K562 (cell line): ENCODE results near the gene MOB3C. TPM values are rescaled to one million over a fixed set of nuclear protein-coding genes. Genes with fewer than 3 reads are reported as not detected.
A peak's percentile ranks its signal among the peaks of the same experiment; 100 is the strongest.

Source experiments
- ATAC-seq: fragments of 200-7000 bp; cut with Tn5 transposase; 3 replicates; pipeline ENCODE4 v1.9.1; 2020; ENCODE audit warnings: moderate library complexity
- BruUV-seq: library from RNA; stranded (reverse); fragments of 400-500 nt; replicated peaks from 2 replicates; lab custom pipeline; 2021; lab: Mats Ljungman, UMichigan
- CTCF ChIA-PET: fragments of 300-600 bp; formaldehyde crosslinking; extraction: SDS; loops from one replicate; lab custom pipeline; 2021; ENCODE audit warnings: low intra/inter-chr PET ratio; lab: Yijun Ruan, JAX
- POLR2A ChIA-PET: fragments of 300-600, 350-650 bp; sonication (Branson Sonifier 250); formaldehyde crosslinking; extraction: SDS; loops from one replicate; lab custom pipeline; 2021; ENCODE audit warnings: antibody characterized with exemption, inconsistent platforms; lab: Yijun Ruan, JAX
- DNase-seq, 4 experiments: peaks; one replicate each; pipeline versions ENCODE4 v3.0.0 to v3.0.0-alpha.2; 2011 to 2018; ENCODE audit warnings: low spot score in 3 of 4, mixed read lengths in 3 of 4; ENCODE audit errors: extremely low read depth in 1 of 4
- FAIRE-seq: peaks from 2 replicates; lab custom pipeline; 2011; peaks lifted over from hg19 to GRCh38; lab: Jason Lieb, UNC
- H2AFZ ChIP-seq: 2 replicates; pipeline ENCODE4 v1.6.0; 2011; ENCODE audit warnings: low read depth, low read length, control low read depth, inconsistent platforms
- H3K27ac ChIP-seq: fragments of 200-600 bp; 3 replicates; pipeline ENCODE4 v1.8.0; 2011; ENCODE audit warnings: low read depth, mild to moderate bottlenecking, control low read depth, inconsistent platforms, low read length, moderate library complexity, mixed read lengths; ENCODE audit errors: extremely low read depth
- H3K27me3 ChIP-seq, 2 experiments: fragments of 300-600 bp in 1 of 2; 2 replicates in 1 of 2; 3 replicates in 1 of 2; pipeline versions ENCODE4 v1.6.0 to v1.8.0; 2011; ENCODE audit warnings: inconsistent platforms in 2 of 2, low read length in 2 of 2, mild to moderate bottlenecking in 1 of 2, mixed read lengths in 1 of 2, moderate library complexity in 1 of 2; ENCODE audit not compliant: control insufficient read depth in 2 of 2, insufficient read depth in 2 of 2
- H3K36me3 ChIP-seq: fragments of 300-600 bp; 3 replicates; pipeline ENCODE4 v1.8.0; 2011; ENCODE audit warnings: mild to moderate bottlenecking, low read length, inconsistent platforms; ENCODE audit not compliant: control insufficient read depth, insufficient read depth
- H3K4me1 ChIP-seq, 2 experiments: fragments of 200-600 bp in 1 of 2; replicated peaks in 1 of 2; 2 replicates in 1 of 2; 3 replicates in 1 of 2; pipeline versions ENCODE4 v1.5.1 to v1.8.0; 2011; ENCODE audit warnings: inconsistent platforms in 2 of 2, low read length in 2 of 2, mild to moderate bottlenecking in 1 of 2, mixed read lengths in 1 of 2, moderate library complexity in 1 of 2; ENCODE audit not compliant: control insufficient read depth in 2 of 2, insufficient read depth in 2 of 2
- H3K4me2 ChIP-seq: 2 replicates; pipeline ENCODE4 v1.6.1; 2011; ENCODE audit warnings: low read length, control low read depth, inconsistent platforms, mixed read lengths; ENCODE audit not compliant: insufficient read depth
- H3K4me3 ChIP-seq: fragments of 200-600 bp; sonication (generic), shearing (Covaris generic); 2 replicates; pipeline ENCODE4 v1.5.1; 2016; ENCODE audit warnings: control low read depth, inconsistent platforms
- H3K79me2 ChIP-seq: fragments of 200-600 bp; 3 replicates; pipeline ENCODE4 v1.8.0; 2011; ENCODE audit warnings: low read length, inconsistent platforms; ENCODE audit not compliant: control insufficient read depth, insufficient read depth
- H3K9ac ChIP-seq, 2 experiments: 2 replicates each; pipeline versions ENCODE4 v1.6.0 to v1.6.1; 2011; ENCODE audit warnings: low read depth in 2 of 2, low read length in 2 of 2, control low read depth in 1 of 2, inconsistent platforms in 1 of 2, mild to moderate bottlenecking in 1 of 2, mixed read lengths in 1 of 2; ENCODE audit not compliant: insufficient read depth in 1 of 2
- H3K9me1 ChIP-seq: one replicate; pipeline ENCODE4 v1.6.0; 2011; ENCODE audit warnings: inconsistent platforms, mild to moderate bottlenecking, low read length, moderate library complexity; ENCODE audit not compliant: control insufficient read depth, insufficient read depth
- H3K9me3 ChIP-seq: replicated peaks from 2 replicates; pipeline ENCODE4 v1.5.1; 2011; ENCODE audit warnings: low read depth, low read length, inconsistent platforms; ENCODE audit not compliant: control insufficient read depth, insufficient read depth
- H4K20me1 ChIP-seq: replicated peaks from 2 replicates; pipeline ENCODE4 v1.6.1; 2011; ENCODE audit warnings: low read length, inconsistent platforms, mixed read lengths; ENCODE audit not compliant: control insufficient read depth, insufficient read depth
- CEBPB ChIP-seq: fragments of 450-650 bp; IDR thresholded peaks from 2 replicates; pipeline ENCODE4 v1.6.1; 2016; ENCODE audit warnings: missing genetic modification characterization, missing compliant biosample characterization
- ETS2 ChIP-seq: IDR thresholded peaks from 2 replicates; pipeline ENCODE4 v1.6.1; 2016; ENCODE audit warnings: borderline replicate concordance, missing genetic modification characterization, mild to moderate bottlenecking, moderate library complexity, missing compliant biosample characterization; ENCODE audit not compliant: poor library complexity, severe bottlenecking
- FOXA3 ChIP-seq, 2 experiments: fragments of 450-650 bp in 1 of 2; sonication (generic) in 1 of 2; formaldehyde crosslinking; IDR thresholded peaks in 1 of 2; conservative IDR thresholded peaks in 1 of 2; 2 replicates each; pipeline versions ENCODE4 v1.4.0 to v1.8.0; 2020 to 2022; ENCODE audit warnings: mild to moderate bottlenecking in 2 of 2, missing genetic modification reagents in 1 of 2
- GTF2A2 ChIP-seq: IDR thresholded peaks from 2 replicates; pipeline ENCODE4 v1.6.1; 2016; ENCODE audit warnings: mild to moderate bottlenecking, missing genetic modification characterization, missing compliant biosample characterization
- KLF1 ChIP-seq: fragments of 450-650 bp; IDR thresholded peaks from 2 replicates; pipeline ENCODE4 v1.6.1; 2016; ENCODE audit warnings: missing genetic modification characterization, missing compliant biosample characterization
- MTA3 ChIP-seq: fragments of 450-650 bp; formaldehyde crosslinking; IDR thresholded peaks from 2 replicates; pipeline ENCODE4 v1.6.1; 2017; ENCODE audit warnings: mild to moderate bottlenecking, borderline replicate concordance
- PML ChIP-seq: IDR thresholded peaks from 2 replicates; pipeline ENCODE4 v1.6.1; 2012; ENCODE audit warnings: low read length, inconsistent platforms
- RB1 ChIP-seq: fragments of 450-650 bp; IDR thresholded peaks from 2 replicates; pipeline ENCODE4 v1.6.1; 2017; ENCODE audit warnings: low read depth, mild to moderate bottlenecking
- WGBS: fragments of 100-300 bp; shearing (Covaris generic); methylation state at CpG from one replicate; pipeline ENCODE4 v1.1.6; 2016; ENCODE audit warnings: low coverage, mixed read lengths; ENCODE audit not compliant: insufficient coverage; ENCODE audit errors: missing lambda C conversion rate; 5-methylcytosine and 5-hydroxymethylcytosine counted together
- in situ Hi-C: fragments of 300-500 bp; cut with MboI; formaldehyde crosslinking; loops from 4 replicates; pipeline ENCODE4 v1.15.0; 2018; ENCODE audit warnings: inconsistent platforms, mixed read lengths
- intact Hi-C: fragments of 100-400 bp; cut with micrococcal nuclease; formaldehyde crosslinking; loops from 2 replicates; pipeline ENCODE4 v1.14.2; 2022
- polyA plus RNA-seq, 8 experiments: library from polyadenylated mRNA; depleted of rRNA in 4 of 8; stranded (reverse) in 5 of 8; unstranded in 3 of 8; fragments of >200 nt; fragmentation: Nextera tagmentation in 2 of 8; fragmentation: Illumina TruSeq in 1 of 8; extraction: Ambion mirVana in 2 of 8; extraction: Trizol in 1 of 8; gene quantifications; 2 replicates each; pipeline versions ENCODE4 v1.2.1 to v1.2.3, GENCODE V29; 2011 to 2014; ENCODE audit warnings: inconsistent platforms in 1 of 8, missing spikeins in 1 of 8
- total RNA-seq, 7 experiments: library from RNA; depleted of rRNA in 6 of 7; stranded (reverse); fragments of >200 nt in 6 of 7; fragmentation: Illumina TruSeq in 2 of 7; extraction: Trizol in 2 of 7; gene quantifications; 2 replicates each; pipeline versions ENCODE4 v1.2.1 to v1.2.3, GENCODE V29; 2011 to 2021; ENCODE audit warnings: low replicate concordance in 1 of 7
- TF ChIP-seq, protein P1 (sequence below): sonication (generic); formaldehyde crosslinking; IDR thresholded peaks from 2 replicates; pipeline ENCODE4 v1.8.1; 2023; ENCODE audit warnings: mild to moderate bottlenecking, missing genetic modification reagents
- TF ChIP-seq, protein P2 (sequence below), 3 experiments: IDR thresholded peaks in 2 of 3; conservative IDR thresholded peaks in 1 of 3; 2 replicates each; pipeline ENCODE4 v1.5.1; 2011 to 2012; ENCODE audit warnings: low read length in 3 of 3, mild to moderate bottlenecking in 3 of 3, control low read depth in 2 of 3, improper control_type of control experiment in 1 of 3, inconsistent platforms in 1 of 3, low read depth in 1 of 3, mixed read lengths in 1 of 3, moderate library complexity in 1 of 3; ENCODE audit not compliant: insufficient read depth in 2 of 3
- TF ChIP-seq, protein P3 (sequence below): sonication (generic); formaldehyde crosslinking; IDR thresholded peaks from 2 replicates; pipeline ENCODE4 v1.8.0; 2023; ENCODE audit warnings: mild to moderate bottlenecking, missing genetic modification reagents

Gene MOB3C
- total and polyA plus RNA-seq, 9 of the 15 experiments (the other 6 are each of a cell fraction or from before 2014, with no cell fraction given): 1.0 to 7.5 (median 3.7) TPM

DNA sequence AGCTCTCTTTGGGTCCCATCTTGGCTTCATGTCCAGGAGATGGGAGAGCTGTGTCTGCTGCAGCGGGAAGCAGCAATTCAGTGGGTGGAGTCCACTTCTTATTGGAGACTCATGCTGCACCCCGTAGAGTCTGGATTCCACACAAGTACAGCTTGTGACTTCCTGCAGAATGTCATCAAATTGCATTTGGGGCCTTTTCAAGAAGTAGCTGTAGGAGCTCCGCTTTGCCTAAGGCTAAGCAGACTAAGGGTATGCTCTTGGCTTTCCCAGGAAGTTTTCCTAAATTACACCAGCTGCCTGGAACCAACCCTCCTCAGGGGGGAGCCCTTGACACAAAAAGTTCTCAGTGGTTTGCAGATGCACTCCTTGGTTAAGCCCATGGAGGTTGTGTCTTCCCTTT, 5.7 kb upstream of the MOB3C start:
- DNase-seq (peak; percentile 69 to 76 (median 71)), ATAC-seq (peak; percentile 83), FAIRE-seq (peak; percentile 87)
- Histone ChIP-seq H3K27me3 (no peaks in the 10 kb centered on the region), H4K20me1 (no peaks in the 10 kb centered on the region), H3K27ac (no peak overlapping the region), H3K79me2 (no peaks in the 10 kb centered on the region), H3K9ac (no peak overlapping the region), H3K9me1 (no peaks in the 10 kb centered on the region), H3K4me3 (no peak overlapping the region), H3K4me2 (no peak overlapping the region; the same call in 1 of the 2 replicates), H3K36me3 (no peaks in the 10 kb centered on the region), H3K4me1 (peaks cover 9 to 15% of the 10 kb centered on the region in 2 experiments), H2AFZ (peak overlapping the region; percentile 11; the same call in 1 of the 2 replicates), H3K9me3 (no peaks in the 10 kb centered on the region)
- 17% methylated on average over 3 of the region's 3 CpGs for WGBS
- BruUV-seq: no TSS peak
- POLR2A ChIA-PET: interaction anchor here (0.6 to 2.7 kb wide), 10 partner anchors 12 to 97 kb away, joined by 3 to 12 read pairs (median 4); partner anchors contain the start of gene EFCAB14
- intact Hi-C loops (loop anchor here (1.0 to 5.0 kb wide), 2 partner anchors 65 to 103 kb away; no protein-coding TSS in a partner anchor), in situ Hi-C loops (no loop called here)
- CTCF ChIA-PET: interaction anchor here (0.6 to 4.8 kb wide), 4 partner anchors 37 to 103 kb away, joined by 3 to 46 read pairs (median 4); no protein-coding TSS in a partner anchor
- TF ChIP-seq FOXA3 (CRISPR knock-in tag; conservative IDR thresholded peaks at IDR 0.05 in 1 of 2, IDR thresholded peaks at IDR 0.05 in 1 of 2) (no peak), KLF1 (tag) (no peak), MTA3 (0 out of 2 replicates have a peak, but pooled peaks have one; percentile 23), PML (no peak), GTF2A2 (no peak), CEBPB (tag) (no peak), ETS2 (tag) (no peak), RB1 (0 out of 2 replicates have a peak, but pooled peaks have one; percentile 5)
- TF ChIP-seq, protein P1, sequence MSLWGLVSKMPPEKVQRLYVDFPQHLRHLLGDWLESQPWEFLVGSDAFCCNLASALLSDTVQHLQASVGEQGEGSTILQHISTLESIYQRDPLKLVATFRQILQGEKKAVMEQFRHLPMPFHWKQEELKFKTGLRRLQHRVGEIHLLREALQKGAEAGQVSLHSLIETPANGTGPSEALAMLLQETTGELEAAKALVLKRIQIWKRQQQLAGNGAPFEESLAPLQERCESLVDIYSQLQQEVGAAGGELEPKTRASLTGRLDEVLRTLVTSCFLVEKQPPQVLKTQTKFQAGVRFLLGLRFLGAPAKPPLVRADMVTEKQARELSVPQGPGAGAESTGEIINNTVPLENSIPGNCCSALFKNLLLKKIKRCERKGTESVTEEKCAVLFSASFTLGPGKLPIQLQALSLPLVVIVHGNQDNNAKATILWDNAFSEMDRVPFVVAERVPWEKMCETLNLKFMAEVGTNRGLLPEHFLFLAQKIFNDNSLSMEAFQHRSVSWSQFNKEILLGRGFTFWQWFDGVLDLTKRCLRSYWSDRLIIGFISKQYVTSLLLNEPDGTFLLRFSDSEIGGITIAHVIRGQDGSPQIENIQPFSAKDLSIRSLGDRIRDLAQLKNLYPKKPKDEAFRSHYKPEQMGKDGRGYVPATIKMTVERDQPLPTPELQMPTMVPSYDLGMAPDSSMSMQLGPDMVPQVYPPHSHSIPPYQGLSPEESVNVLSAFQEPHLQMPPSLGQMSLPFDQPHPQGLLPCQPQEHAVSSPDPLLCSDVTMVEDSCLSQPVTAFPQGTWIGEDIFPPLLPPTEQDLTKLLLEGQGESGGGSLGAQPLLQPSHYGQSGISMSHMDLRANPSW: peak; percentile 18; the same call in 1 of the 2 replicates
- TF ChIP-seq, protein P2, sequence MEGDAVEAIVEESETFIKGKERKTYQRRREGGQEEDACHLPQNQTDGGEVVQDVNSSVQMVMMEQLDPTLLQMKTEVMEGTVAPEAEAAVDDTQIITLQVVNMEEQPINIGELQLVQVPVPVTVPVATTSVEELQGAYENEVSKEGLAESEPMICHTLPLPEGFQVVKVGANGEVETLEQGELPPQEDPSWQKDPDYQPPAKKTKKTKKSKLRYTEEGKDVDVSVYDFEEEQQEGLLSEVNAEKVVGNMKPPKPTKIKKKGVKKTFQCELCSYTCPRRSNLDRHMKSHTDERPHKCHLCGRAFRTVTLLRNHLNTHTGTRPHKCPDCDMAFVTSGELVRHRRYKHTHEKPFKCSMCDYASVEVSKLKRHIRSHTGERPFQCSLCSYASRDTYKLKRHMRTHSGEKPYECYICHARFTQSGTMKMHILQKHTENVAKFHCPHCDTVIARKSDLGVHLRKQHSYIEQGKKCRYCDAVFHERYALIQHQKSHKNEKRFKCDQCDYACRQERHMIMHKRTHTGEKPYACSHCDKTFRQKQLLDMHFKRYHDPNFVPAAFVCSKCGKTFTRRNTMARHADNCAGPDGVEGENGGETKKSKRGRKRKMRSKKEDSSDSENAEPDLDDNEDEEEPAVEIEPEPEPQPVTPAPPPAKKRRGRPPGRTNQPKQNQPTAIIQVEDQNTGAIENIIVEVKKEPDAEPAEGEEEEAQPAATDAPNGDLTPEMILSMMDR (IDR thresholded peaks at IDR 0.05 in 2 of 3, conservative IDR thresholded peaks at IDR 0.05 in 1 of 3; ENCODE audit: insufficient read depth in 2 of 3, low read depth in 1 of 3, low read length in 3 of 3): peak; percentile 82 to 92 (median 88)
- TF ChIP-seq, protein P3, sequence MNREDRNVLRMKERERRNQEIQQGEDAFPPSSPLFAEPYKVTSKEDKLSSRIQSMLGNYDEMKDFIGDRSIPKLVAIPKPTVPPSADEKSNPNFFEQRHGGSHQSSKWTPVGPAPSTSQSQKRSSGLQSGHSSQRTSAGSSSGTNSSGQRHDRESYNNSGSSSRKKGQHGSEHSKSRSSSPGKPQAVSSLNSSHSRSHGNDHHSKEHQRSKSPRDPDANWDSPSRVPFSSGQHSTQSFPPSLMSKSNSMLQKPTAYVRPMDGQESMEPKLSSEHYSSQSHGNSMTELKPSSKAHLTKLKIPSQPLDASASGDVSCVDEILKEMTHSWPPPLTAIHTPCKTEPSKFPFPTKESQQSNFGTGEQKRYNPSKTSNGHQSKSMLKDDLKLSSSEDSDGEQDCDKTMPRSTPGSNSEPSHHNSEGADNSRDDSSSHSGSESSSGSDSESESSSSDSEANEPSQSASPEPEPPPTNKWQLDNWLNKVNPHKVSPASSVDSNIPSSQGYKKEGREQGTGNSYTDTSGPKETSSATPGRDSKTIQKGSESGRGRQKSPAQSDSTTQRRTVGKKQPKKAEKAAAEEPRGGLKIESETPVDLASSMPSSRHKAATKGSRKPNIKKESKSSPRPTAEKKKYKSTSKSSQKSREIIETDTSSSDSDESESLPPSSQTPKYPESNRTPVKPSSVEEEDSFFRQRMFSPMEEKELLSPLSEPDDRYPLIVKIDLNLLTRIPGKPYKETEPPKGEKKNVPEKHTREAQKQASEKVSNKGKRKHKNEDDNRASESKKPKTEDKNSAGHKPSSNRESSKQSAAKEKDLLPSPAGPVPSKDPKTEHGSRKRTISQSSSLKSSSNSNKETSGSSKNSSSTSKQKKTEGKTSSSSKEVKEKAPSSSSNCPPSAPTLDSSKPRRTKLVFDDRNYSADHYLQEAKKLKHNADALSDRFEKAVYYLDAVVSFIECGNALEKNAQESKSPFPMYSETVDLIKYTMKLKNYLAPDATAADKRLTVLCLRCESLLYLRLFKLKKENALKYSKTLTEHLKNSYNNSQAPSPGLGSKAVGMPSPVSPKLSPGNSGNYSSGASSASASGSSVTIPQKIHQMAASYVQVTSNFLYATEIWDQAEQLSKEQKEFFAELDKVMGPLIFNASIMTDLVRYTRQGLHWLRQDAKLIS (CRISPR knock-in tag): no peak
